HEK293 (cell line): Measurements from ENCODE around the gene B4GALT1.

Source experiments
- AEBP2 ChIP-seq: fragments of 450-650 bp; formaldehyde crosslinking; IDR thresholded peaks from 2 replicates; pipeline ENCODE4 v1.5.1; 2016; ENCODE audit warnings: missing biosample characterization, missing genetic modification characterization, borderline replicate concordance
- CTCF ChIP-seq: fragments of 450-650 bp; formaldehyde crosslinking; IDR thresholded peaks from 2 replicates; pipeline ENCODE4 v1.5.1; 2016; ENCODE audit warnings: missing biosample characterization, missing genetic modification characterization
- ELK4 ChIP-seq: IDR thresholded peaks from 2 replicates; pipeline ENCODE4 v1.6.1; 2011; ENCODE audit warnings: mild to moderate bottlenecking, low read depth, low read length, borderline replicate concordance
- GLI4 ChIP-seq: fragments of 450-650 bp; formaldehyde crosslinking; IDR thresholded peaks from 2 replicates; pipeline ENCODE4 v1.5.1; 2016; ENCODE audit warnings: missing biosample characterization, missing genetic modification characterization
- PRDM2 ChIP-seq: fragments of 450-650 bp; formaldehyde crosslinking; IDR thresholded peaks from 2 replicates; pipeline ENCODE4 v1.5.1; 2016; ENCODE audit warnings: missing biosample characterization, missing genetic modification characterization, borderline replicate concordance
- YY1 ChIP-seq: fragments of 450-650 bp; formaldehyde crosslinking; IDR thresholded peaks from 2 replicates; pipeline ENCODE4 v1.5.1; 2018; ENCODE audit warnings: missing biosample characterization, missing genetic modification characterization
- ZNF23 ChIP-seq: fragments of 450-650 bp; formaldehyde crosslinking; IDR thresholded peaks from 2 replicates; pipeline ENCODE4 v1.5.1; 2016; ENCODE audit warnings: missing biosample characterization, missing genetic modification characterization, borderline replicate concordance
- ZNF26 ChIP-seq: fragments of 450-650 bp; formaldehyde crosslinking; IDR thresholded peaks from 2 replicates; pipeline ENCODE4 v1.5.1; 2016; ENCODE audit warnings: missing biosample characterization, missing genetic modification characterization
- ZNF280C ChIP-seq: fragments of 450-650 bp; formaldehyde crosslinking; IDR thresholded peaks from 2 replicates; pipeline ENCODE4 v1.5.1; 2016; ENCODE audit warnings: missing biosample characterization, missing genetic modification characterization
- ZNF302 ChIP-seq: fragments of 450-650 bp; formaldehyde crosslinking; IDR thresholded peaks from 2 replicates; pipeline ENCODE4 v1.5.1; 2016; ENCODE audit warnings: missing biosample characterization, missing genetic modification characterization, low read depth
- ZNF335 ChIP-seq: fragments of 450-650 bp; formaldehyde crosslinking; conservative IDR thresholded peaks from 2 replicates; pipeline ENCODE4 v1.5.1; 2016; ENCODE audit warnings: missing biosample characterization, missing genetic modification characterization
- ZNF404 ChIP-seq: fragments of 450-650 bp; formaldehyde crosslinking; IDR thresholded peaks from 2 replicates; pipeline ENCODE4 v1.5.1; 2017; ENCODE audit warnings: missing biosample characterization, missing genetic modification characterization
- ZNF433 ChIP-seq: fragments of 450-650 bp; formaldehyde crosslinking; IDR thresholded peaks from 2 replicates; pipeline ENCODE4 v1.5.1; 2016; ENCODE audit warnings: missing biosample characterization, missing genetic modification characterization, low read depth
- ZNF521 ChIP-seq: fragments of 450-650 bp; formaldehyde crosslinking; IDR thresholded peaks from 2 replicates; pipeline ENCODE4 v1.5.1; 2017; ENCODE audit warnings: missing biosample characterization, mild to moderate bottlenecking, missing genetic modification characterization
- ZNF558 ChIP-seq: fragments of 450-650 bp; formaldehyde crosslinking; IDR thresholded peaks from 2 replicates; pipeline ENCODE4 v1.5.1; 2016; ENCODE audit warnings: missing biosample characterization, missing genetic modification characterization
- ZNF621 ChIP-seq: fragments of 450-650 bp; formaldehyde crosslinking; IDR thresholded peaks from 2 replicates; pipeline ENCODE4 v1.5.1; 2017; ENCODE audit warnings: missing biosample characterization, missing genetic modification characterization
- ZNF701 ChIP-seq: fragments of 450-650 bp; formaldehyde crosslinking; IDR thresholded peaks from 2 replicates; pipeline ENCODE4 v1.5.1; 2016; ENCODE audit warnings: missing biosample characterization, missing genetic modification characterization
- ZNF791 ChIP-seq: fragments of 450-650 bp; formaldehyde crosslinking; IDR thresholded peaks from 2 replicates; pipeline ENCODE4 v1.5.1; 2016; ENCODE audit warnings: missing biosample characterization, missing genetic modification characterization
- TF ChIP-seq, protein P1 (sequence below): fragments of 450-650 bp; formaldehyde crosslinking; IDR thresholded peaks from 2 replicates; pipeline ENCODE4 v1.5.1; 2016; ENCODE audit warnings: missing biosample characterization, missing genetic modification characterization
- TF ChIP-seq, protein P2 (sequence below): fragments of 450-650 bp; formaldehyde crosslinking; IDR thresholded peaks from 2 replicates; pipeline ENCODE4 v1.5.1; 2016; ENCODE audit warnings: missing biosample characterization, missing genetic modification characterization

The B4GALT1 gene

DNA sequence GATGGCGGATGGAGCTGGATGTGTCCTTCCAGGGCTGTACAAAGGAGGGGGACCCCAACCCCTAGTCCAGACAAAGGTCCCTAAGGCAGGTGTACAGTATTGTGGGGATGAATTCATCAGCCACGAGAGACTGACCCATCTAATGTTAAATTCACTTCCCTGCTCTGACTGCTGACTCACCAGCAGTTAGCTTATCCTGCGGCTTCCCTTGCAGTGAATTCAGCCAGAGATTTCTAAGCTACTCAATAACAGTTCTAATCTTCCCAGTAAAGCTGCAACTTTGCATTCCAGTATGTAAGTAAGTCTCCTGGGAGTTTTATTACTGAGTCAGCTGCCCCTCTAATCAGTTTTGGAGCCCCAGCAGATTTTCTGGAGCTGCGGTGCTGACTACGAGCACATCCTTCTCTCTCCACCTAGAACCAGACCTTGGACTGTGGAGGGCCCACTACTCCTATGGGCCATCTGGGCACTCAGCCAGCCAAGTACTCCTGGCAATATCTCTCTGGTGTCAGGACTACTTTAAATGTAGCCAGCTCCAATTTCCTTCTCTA is 16.1 kb downstream of the B4GALT1 start (continued):
- TF ChIP-seq ZNF791 (tag by site-specific recombination) (no peak), ZNF521 (tag by site-specific recombination) (no peak), ZNF621 (no peak), PRDM2 (tag by site-specific recombination) (no peak), ZNF26 (tag by site-specific recombination) (no peak), ZNF701 (tag by site-specific recombination) (no peak), ZNF280C (tag by site-specific recombination) (no peak), GLI4 (tag by site-specific recombination) (no peak), ZNF404 (tag by site-specific recombination) (no peak), ZNF433 (tag by site-specific recombination) (no peak), YY1 (tag by site-specific recombination) (no peak), ZNF558 (tag by site-specific recombination) (no peak), AEBP2 (no peak), ZNF23 (tag by site-specific recombination) (no peak), ZNF335 (no peak), ZNF302 (tag by site-specific recombination) (no peak), ELK4 (no peak), CTCF (tag by site-specific recombination) (no peak)
- TF ChIP-seq, protein P1, sequence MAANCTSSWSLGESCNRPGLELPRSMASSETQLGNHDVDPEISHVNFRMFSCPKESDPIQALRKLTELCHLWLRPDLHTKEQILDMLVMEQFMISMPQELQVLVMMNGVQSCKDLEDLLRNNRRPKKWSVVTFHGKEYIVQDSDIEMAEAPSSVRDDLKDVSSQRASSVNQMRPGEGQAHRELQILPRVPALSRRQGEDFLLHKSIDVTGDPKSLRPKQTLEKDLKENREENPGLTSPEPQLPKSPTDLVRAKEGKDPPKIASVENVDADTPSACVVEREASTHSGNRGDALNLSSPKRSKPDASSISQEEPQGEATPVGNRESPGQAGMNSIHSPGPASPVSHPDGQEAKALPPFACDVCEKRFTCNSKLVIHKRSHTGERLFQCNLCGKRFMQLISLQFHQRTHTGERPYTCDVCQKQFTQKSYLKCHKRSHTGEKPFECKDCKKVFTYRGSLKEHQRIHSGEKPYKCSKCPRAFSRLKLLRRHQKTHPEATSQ: no peak
- TF ChIP-seq, protein P2, sequence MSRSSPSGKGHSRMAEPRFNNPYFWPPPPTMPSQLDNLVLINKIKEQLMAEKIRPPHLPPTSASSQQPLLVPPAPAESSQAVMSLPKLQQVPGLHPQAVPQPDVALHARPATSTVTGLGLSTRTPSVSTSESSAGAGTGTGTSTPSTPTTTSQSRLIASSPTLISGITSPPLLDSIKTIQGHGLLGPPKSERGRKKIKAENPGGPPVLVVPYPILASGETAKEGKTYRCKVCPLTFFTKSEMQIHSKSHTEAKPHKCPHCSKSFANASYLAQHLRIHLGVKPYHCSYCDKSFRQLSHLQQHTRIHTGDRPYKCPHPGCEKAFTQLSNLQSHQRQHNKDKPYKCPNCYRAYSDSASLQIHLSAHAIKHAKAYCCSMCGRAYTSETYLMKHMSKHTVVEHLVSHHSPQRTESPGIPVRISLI (tag by site-specific recombination): no peak
